B cell (primary cell): ENCODE data around the gene PDLIM5. TPM values are rescaled to one million over a fixed set of nuclear protein-coding genes. Genes with fewer than 3 reads are reported as not detected.
"Not testable (repeated sequence)": the region's sequence is repeated elsewhere in the genome, so short reads cannot be mapped to it uniquely, and the experiment has no call there.

Experiments used
- ATAC-seq: fragments of 200-7000 bp; cut with Tn5 transposase; one replicate; pipeline ENCODE4 v1.10.0; 2021; ENCODE audit warnings: low read depth, mild to moderate bottlenecking, moderate number of reproducible peaks, moderate library complexity
- CTCF ChIA-PET: fragments of 350-600 bp; sonication (Branson Sonifier 250); formaldehyde crosslinking; loops from one replicate; lab custom pipeline; 2021; ENCODE audit warnings: antibody characterized with exemption, inconsistent platforms; lab: Charles Lee
- POLR2A ChIA-PET: fragments of 350-600 bp; sonication (Branson Sonifier 250); formaldehyde crosslinking; loops from one replicate; lab custom pipeline; 2021; ENCODE audit warnings: antibody characterized with exemption; lab: Charles Lee
- DNase-seq: peaks from one replicate; pipeline ENCODE4 v3.0.0; 2013
- H2AFZ ChIP-seq: 2 replicates; pipeline ENCODE4 v1.6.1; 2012; ENCODE audit warnings: mild to moderate bottlenecking, low read depth, low read length; ENCODE audit not compliant: insufficient read depth, poor library complexity, severe bottlenecking
- H3K27ac ChIP-seq, 2 donors: 1 replicate in 1 of 2; 2 replicates in 1 of 2; pipeline ENCODE4 v1.5.1; 2012 to 2013; ENCODE audit warnings: low read length in 2 of 2, mild to moderate bottlenecking in 2 of 2, moderate library complexity in 1 of 2
- H3K27me3 ChIP-seq, 4 experiments: fragments of 200-600 bp in 1 of 4; sonication (generic) in 1 of 4; replicated peaks in 1 of 4; 1 replicate in 2 of 4; 2 replicates in 2 of 4; pipeline versions ENCODE4 v1.6.1 to v1.7.0; 2013 to 2016; ENCODE audit warnings: low read length in 3 of 4, mild to moderate bottlenecking in 2 of 4, mixed read lengths in 1 of 4, moderate library complexity in 1 of 4; ENCODE audit not compliant: insufficient read depth in 4 of 4, control insufficient read depth in 3 of 4; ENCODE audit errors: control extremely low read depth in 1 of 4
- H3K36me3 ChIP-seq, 2 experiments: replicated peaks in 1 of 2; 1 replicate in 1 of 2; 2 replicates in 1 of 2; pipeline versions ENCODE4 v1.6.1 to v1.7.1; 2013; ENCODE audit warnings: low read length in 1 of 2; ENCODE audit not compliant: insufficient read depth in 2 of 2, control insufficient read depth in 1 of 2; ENCODE audit errors: control extremely low read depth in 1 of 2, extremely low read depth in 1 of 2
- H3K4me1 ChIP-seq, 2 donors: fragments of 200-600 bp in 1 of 2; sonication (generic) in 1 of 2; 1 replicate in 1 of 2; 2 replicates in 1 of 2; pipeline versions ENCODE4 v1.5.1 to v1.6.1; 2013 to 2017; ENCODE audit warnings: low read length in 2 of 2; ENCODE audit not compliant: control insufficient read depth in 2 of 2, insufficient read depth in 2 of 2
- H3K4me2 ChIP-seq: replicated peaks from 2 replicates; pipeline ENCODE3; 2012; ENCODE audit warnings: mild to moderate bottlenecking, low read depth, low read length; ENCODE audit not compliant: poor library complexity, severe bottlenecking
- H3K4me3 ChIP-seq, 5 experiments: fragments of 200-600 bp in 1 of 5; sonication (generic) in 1 of 5; 1 replicate in 3 of 5; 2 replicates in 2 of 5; pipeline versions ENCODE4 v1.5.1 to v1.7.0; 2011 to 2016; ENCODE audit warnings: low read length in 4 of 5, mild to moderate bottlenecking in 4 of 5, low read depth in 2 of 5, control low read depth in 1 of 5, moderate library complexity in 1 of 5; ENCODE audit not compliant: insufficient read depth in 1 of 5; ENCODE audit errors: control extremely low read depth in 1 of 5, extremely low read depth in 1 of 5
- H3K79me2 ChIP-seq: fragments of 200-600 bp; sonication (generic); one replicate; pipeline ENCODE4 v1.6.0; 2016; ENCODE audit warnings: low read length; ENCODE audit not compliant: control insufficient read depth, insufficient read depth
- H3K9ac ChIP-seq: fragments of 200-600 bp; sonication (generic); 2 replicates; pipeline ENCODE4 v1.6.1; 2017; ENCODE audit warnings: mild to moderate bottlenecking, low read length, moderate library complexity
- H3K9me3 ChIP-seq, 3 donors: one replicate each; pipeline versions ENCODE4 v1.6.1 to v1.7.1; 2013; ENCODE audit warnings: low read length in 2 of 3; ENCODE audit not compliant: control insufficient read depth in 2 of 3, insufficient read depth in 1 of 3; ENCODE audit errors: control extremely low read depth in 1 of 3
- H4K20me1 ChIP-seq: 2 replicates; pipeline ENCODE4 v1.6.0; 2012; ENCODE audit warnings: mild to moderate bottlenecking, low read length; ENCODE audit not compliant: insufficient read depth, control insufficient read depth, poor library complexity, severe bottlenecking
- H3K27ac Mint-ChIP-seq: one replicate; pipeline ENCODE4 v1.8.0; 2021; ENCODE audit warnings: mixed read lengths
- H3K27me3 Mint-ChIP-seq: one replicate; pipeline ENCODE4 v1.8.0; 2021; ENCODE audit warnings: mixed read lengths
- H3K4me1 Mint-ChIP-seq: one replicate; pipeline ENCODE4 v1.8.0; 2021; ENCODE audit warnings: mixed read lengths
- H3K4me3 Mint-ChIP-seq: one replicate; pipeline ENCODE4 v1.8.0; 2021; ENCODE audit warnings: mixed read lengths
- H3K9me3 Mint-ChIP-seq: one replicate; pipeline ENCODE4 v1.8.0; 2022; ENCODE audit warnings: mixed read lengths; ENCODE audit not compliant: insufficient read depth
- CTCF ChIP-seq: fragments of 200-600 bp; IDR thresholded peaks from one replicate; pipeline ENCODE4 v1.8.0; 2022; ENCODE audit warnings: antibody characterized with exemption, mild to moderate bottlenecking
- EZH2 ChIP-seq: IDR thresholded peaks from 2 replicates; pipeline ENCODE4 v1.6.1; 2012; ENCODE audit warnings: borderline replicate concordance, low read depth, mild to moderate bottlenecking, moderate library complexity, low read length; ENCODE audit not compliant: insufficient read depth, poor library complexity, severe bottlenecking
- WGBS: methylation state at CpG from one replicate; pipeline ENCODE4 v1.1.5; 2013; ENCODE audit warnings: missing lambda C conversion rate; ENCODE audit not compliant: insufficient coverage; 5-methylcytosine and 5-hydroxymethylcytosine counted together
- intact Hi-C: fragments of 100-400 bp; cut with micrococcal nuclease; formaldehyde crosslinking; loops from one replicate; pipeline ENCODE4 v1.10.0; 2022
- polyA plus RNA-seq: library from polyadenylated mRNA; depleted of rRNA; stranded (reverse); fragments of >200 nt; gene quantifications from 2 replicates; pipeline ENCODE4 v1.2.3, GENCODE V29; 2012
- total RNA-seq, 2 donors: library from RNA; stranded (reverse); fragments of 120-200 nt in 1 of 2; gene quantifications; 1 replicate in 1 of 2; 2 replicates in 1 of 2; pipeline versions ENCODE4 v1.2.3 to v1.2.4, GENCODE V29; 2013 to 2022

PDLIM5 gene
- total and polyA plus RNA-seq, 2 donors (not counting 1 experiment from before 2014, with no cell fraction given): 24.0 to 30.2 TPM

- H2AFZ ChIP-seq: no peak overlapping the region
- no peak for DNase-seq
- TF ChIP-seq EZH2: no peak
- no peak for TF ChIP-seq CTCF
- H3K4me1 ChIP-seq: no peaks in the 10 kb centered on the region
- H3K27me3 ChIP-seq: no peaks in the 10 kb centered on the region
- H3K27ac ChIP-seq: no peak overlapping the region
- no peak for ATAC-seq
- H3K4me2 ChIP-seq: no peak overlapping the region
- H3K27me3 Mint-ChIP-seq: no peaks in the 10 kb centered on the region
- CTCF ChIA-PET: no interaction called here
- peaks cover 3% of the 10 kb centered on the region for H3K9me3 Mint-ChIP-seq
- H3K36me3 ChIP-seq: no peaks in the 10 kb centered on the region
- H3K4me1 Mint-ChIP-seq: no peaks in the 10 kb centered on the region
- H3K9ac ChIP-seq: no peak overlapping the region
- intact Hi-C loops: no loop called here
- POLR2A ChIA-PET: no interaction called here
- H3K27ac Mint-ChIP-seq: no peak overlapping the region
- H3K9me3 ChIP-seq: no peaks in the 10 kb centered on the region
- no peak overlapping the region for H3K4me3 ChIP-seq
- no peak overlapping the region for H3K4me3 Mint-ChIP-seq
- no peaks in the 10 kb centered on the region for H3K79me2 ChIP-seq
- WGBS: no CpG with 5 or more reads among the region's 1 CpG
- H4K20me1 ChIP-seq: no peaks in the 10 kb centered on the region
These were observed 57.1 kb downstream of the PDLIM5 start for GRCh38 chr4:94508806-94509205.

- H3K4me1 ChIP-seq: no peaks in the 10 kb centered on the region
- H2AFZ ChIP-seq: no peak overlapping the region
- ChIA-PET CTCF (no interaction called here), POLR2A (no interaction called here)
- no peak overlapping the region for H3K4me2 ChIP-seq
- no peaks in the 10 kb centered on the region for H3K36me3 ChIP-seq
- no peaks in the 10 kb centered on the region for H3K27me3 Mint-ChIP-seq
- ATAC-seq (no peak), DNase-seq (no peak)
- no CpG with 5 or more reads among the region's 1 CpG for WGBS
- H3K79me2 ChIP-seq: no peaks in the 10 kb centered on the region
- no peak overlapping the region for H3K9ac ChIP-seq
- no peak overlapping the region for H3K27ac ChIP-seq
- no peak overlapping the region for H3K27ac Mint-ChIP-seq
- H3K27me3 ChIP-seq: no peaks in the 10 kb centered on the region
- intact Hi-C loops: no loop called here
- peaks cover 3% of the 10 kb centered on the region for H3K9me3 Mint-ChIP-seq
- no peak for TF ChIP-seq EZH2
- no peak for TF ChIP-seq CTCF
- no peaks in the 10 kb centered on the region for H3K4me1 Mint-ChIP-seq
- H3K4me3 ChIP-seq: no peak overlapping the region
- no peaks in the 10 kb centered on the region for H4K20me1 ChIP-seq
- H3K4me3 Mint-ChIP-seq: no peak overlapping the region
- no peaks in the 10 kb centered on the region for H3K9me3 ChIP-seq
These were observed 59.8 kb downstream of the PDLIM5 start for GRCh38 chr4:94511591-94511990.

- CTCF ChIA-PET, H3K4me3 ChIP-seq, H3K9me3 ChIP-seq, H3K79me2 ChIP-seq, ATAC-seq, H3K27ac Mint-ChIP-seq, H3K36me3 ChIP-seq, H3K4me1 ChIP-seq, H2AFZ ChIP-seq, H3K9me3 Mint-ChIP-seq, DNase-seq, H3K9ac ChIP-seq, intact Hi-C loops, H4K20me1 ChIP-seq, H3K27me3 ChIP-seq, H3K27me3 Mint-ChIP-seq, POLR2A ChIA-PET, H3K4me1 Mint-ChIP-seq, H3K4me3 Mint-ChIP-seq, H3K27ac ChIP-seq, H3K4me2 ChIP-seq: not testable (repeated sequence)
- WGBS: no CpG with 5 or more reads among the region's 2 CpGs
These were observed 61.8 kb downstream of the PDLIM5 start for GRCh38 chr4:94513532-94513931.
